Hepatocyte (in vitro differentiated cells): ENCODE results near the gene SLC7A14.

Experiments
- CTCF ChIP-seq: fragments of 200-600 bp; sonication (generic); IDR thresholded peaks from 2 replicates; pipeline ENCODE4 v1.5.1; 2016; ENCODE audit warnings: antibody characterized with exemption, mild to moderate bottlenecking; ENCODE audit not compliant: poor library complexity
- EZH2 ChIP-seq: fragments of 200-600 bp; sonication (generic); IDR thresholded peaks from 2 replicates; pipeline ENCODE4 v1.6.1; 2016; ENCODE audit warnings: antibody characterized with exemption, mild to moderate bottlenecking, borderline replicate concordance

GRCh38 chr3:170475092-170475685 lies 110.7 kb downstream of the SLC7A14 start:
- TF ChIP-seq CTCF = no peak
- TF ChIP-seq EZH2 = no peak
